ENCODE measurements around the gene RCOR2.

Gene RCOR2

GRCh38 chr11:63937713-63938478 is 20.9 kb upstream of the RCOR2 start:
- Mint-ChIP-seq H3K27ac (peak overlapping the region; percentile 80), H3K9me3 (no peaks in the 10 kb centered on the region), H3K36me3 (no peaks in the 10 kb centered on the region), H3K27me3 (no peaks in the 10 kb centered on the region), H3K4me1 (peaks cover 33% of the 10 kb centered on the region), H3K4me3 (peak overlapping the region; percentile 94)
- ATAC-seq = peak; percentile 39

GRCh38 chr11:63933459-63933858 is 16.5 kb upstream of the RCOR2 start:
- H3K9me3 Mint-ChIP-seq = no peaks in the 10 kb centered on the region
- peaks cover 6% of the 10 kb centered on the region for H3K4me1 Mint-ChIP-seq
- ATAC-seq = no peak
- no peak overlapping the region for H3K27ac Mint-ChIP-seq
- no peaks in the 10 kb centered on the region for H3K27me3 Mint-ChIP-seq
- H3K4me3 Mint-ChIP-seq = no peak overlapping the region
- no peaks in the 10 kb centered on the region for H3K36me3 Mint-ChIP-seq

- no peak for ATAC-seq
Measured at GRCh38 chr11:63931876-63932275, 14.9 kb upstream of the RCOR2 start.

GRCh38 chr11:63931045-63931444 is 14.1 kb upstream of the RCOR2 start:
- Mint-ChIP-seq H3K36me3 (no peaks in the 10 kb centered on the region), H3K4me3 (no peak overlapping the region), H3K27me3 (peaks cover 15% of the 10 kb centered on the region), H3K27ac (no peak overlapping the region), H3K9me3 (no peaks in the 10 kb centered on the region), H3K4me1 (no peaks in the 10 kb centered on the region)
- no peak for ATAC-seq

More at GRCh38 chr11:63931876-63932275, 14.9 kb upstream of the RCOR2 start:
- no peaks in the 10 kb centered on the region for H3K36me3 Mint-ChIP-seq
- H3K27ac Mint-ChIP-seq = no peak overlapping the region
- no peaks in the 10 kb centered on the region for H3K9me3 Mint-ChIP-seq
- H3K27me3 Mint-ChIP-seq = peaks cover 6% of the 10 kb centered on the region
- no peaks in the 10 kb centered on the region for H3K4me1 Mint-ChIP-seq
- H3K4me3 Mint-ChIP-seq = no peak overlapping the region

- ATAC-seq = no peak
- no peaks in the 10 kb centered on the region for H3K9me3 Mint-ChIP-seq
- H3K4me3 Mint-ChIP-seq = no peak overlapping the region
- H3K4me1 Mint-ChIP-seq = no peaks in the 10 kb centered on the region
- no peaks in the 10 kb centered on the region for H3K36me3 Mint-ChIP-seq
- H3K27ac Mint-ChIP-seq = no peak overlapping the region
- H3K27me3 Mint-ChIP-seq = peaks cover 15% of the 10 kb centered on the region
Measured at GRCh38 chr11:63929616-63930015, 12.7 kb upstream of the RCOR2 start.

- ATAC-seq = no peak
- Mint-ChIP-seq H3K36me3 (no peaks in the 10 kb centered on the region), H3K9me3 (no peaks in the 10 kb centered on the region), H3K4me1 (peaks cover 9% of the 10 kb centered on the region), H3K27me3 (peaks cover 15% of the 10 kb centered on the region), H3K4me3 (no peak overlapping the region), H3K27ac (no peak overlapping the region)
Measured at GRCh38 chr11:63923319-63923718, 6.4 kb upstream of the RCOR2 start.

- H3K9me3 Mint-ChIP-seq = no peaks in the 10 kb centered on the region
- H3K4me1 Mint-ChIP-seq = peaks cover 12% of the 10 kb centered on the region
- peaks cover 15% of the 10 kb centered on the region for H3K27me3 Mint-ChIP-seq
- no peak overlapping the region for H3K4me3 Mint-ChIP-seq
- no peaks in the 10 kb centered on the region for H3K36me3 Mint-ChIP-seq
- no peak for ATAC-seq
- H3K27ac Mint-ChIP-seq = no peak overlapping the region
Measured at GRCh38 chr11:63922673-63923192, 5.8 kb upstream of the RCOR2 start.

GRCh38 chr11:63920939-63921417 is 4.0 kb upstream of the RCOR2 start:
- peaks cover under 1% of the 10 kb centered on the region for H3K27me3 Mint-ChIP-seq
- H3K4me1 Mint-ChIP-seq = peaks cover 21% of the 10 kb centered on the region
- no peak overlapping the region for H3K27ac Mint-ChIP-seq
- no peaks in the 10 kb centered on the region for H3K36me3 Mint-ChIP-seq
- ATAC-seq = no peak
- H3K9me3 Mint-ChIP-seq = no peaks in the 10 kb centered on the region
- H3K4me3 Mint-ChIP-seq = no peak overlapping the region

- H3K27ac Mint-ChIP-seq = no peak overlapping the region
- H3K27me3 Mint-ChIP-seq = peaks cover under 1% of the 10 kb centered on the region
- no peak for ATAC-seq
- no peaks in the 10 kb centered on the region for H3K36me3 Mint-ChIP-seq
- H3K4me1 Mint-ChIP-seq = peaks cover 25% of the 10 kb centered on the region
- H3K9me3 Mint-ChIP-seq = no peaks in the 10 kb centered on the region
- no peak overlapping the region for H3K4me3 Mint-ChIP-seq
Measured at GRCh38 chr11:63920126-63920938, 3.4 kb upstream of the RCOR2 start.

- Mint-ChIP-seq H3K9me3 (no peaks in the 10 kb centered on the region), H3K27ac (no peak overlapping the region)
Measured at GRCh38 chr11:63919267-63920125, 2.5 kb upstream of the RCOR2 start.

GRCh38 chr11:63918507-63919191 is 1.7 kb upstream of the RCOR2 start:
- H3K27me3 Mint-ChIP-seq = peaks cover 17% of the 10 kb centered on the region
- peak overlapping the region; percentile 32 for H3K4me3 Mint-ChIP-seq
- H3K4me1 Mint-ChIP-seq = peaks cover 25% of the 10 kb centered on the region
- no peak overlapping the region for H3K27ac Mint-ChIP-seq
- H3K9me3 Mint-ChIP-seq = no peaks in the 10 kb centered on the region
- no peak for ATAC-seq
- no peaks in the 10 kb centered on the region for H3K36me3 Mint-ChIP-seq

More at GRCh38 chr11:63919267-63920125, 2.5 kb upstream of the RCOR2 start:
- Mint-ChIP-seq H3K4me3 (peak overlapping the region; percentile 51), H3K4me1 (peaks cover 25% of the 10 kb centered on the region), H3K27me3 (peaks cover 9% of the 10 kb centered on the region), H3K36me3 (no peaks in the 10 kb centered on the region)
- no peak for ATAC-seq

GRCh38 chr11:63917692-63918506 is 935 bp upstream of the RCOR2 start:
- Mint-ChIP-seq H3K9me3 (no peaks in the 10 kb centered on the region), H3K4me1 (peaks cover 25% of the 10 kb centered on the region), H3K27me3 (peaks cover 19% of the 10 kb centered on the region), H3K27ac (no peak overlapping the region), H3K36me3 (no peaks in the 10 kb centered on the region), H3K4me3 (peak overlapping the region; percentile 72)
- ATAC-seq = no peak

- H3K27ac Mint-ChIP-seq = peak overlapping the region; percentile 27
Measured at GRCh38 chr11:63915961-63916836, 765 bp downstream of the RCOR2 start.

More at GRCh38 chr11:63915961-63916836, 765 bp downstream of the RCOR2 start:
- Mint-ChIP-seq H3K4me3 (peak overlapping the region; percentile 86), H3K9me3 (no peaks in the 10 kb centered on the region), H3K4me1 (peaks cover 25% of the 10 kb centered on the region), H3K36me3 (no peaks in the 10 kb centered on the region), H3K27me3 (peaks cover 19% of the 10 kb centered on the region)
- no peak for ATAC-seq
